Central memory CD8-positive, alpha-beta T cell (primary cell): ENCODE data around the gene PLEKHJ1.

Experiments
- ATAC-seq: fragments of 150-1000 bp; cut with Tn5 transposase; replicated peaks from 2 replicates; pipeline ENCODE4 v1.10.0; 2022; ENCODE audit warnings: mild to moderate bottlenecking, moderate FRiP score, moderate number of reproducible peaks; ENCODE audit not compliant: poor library complexity, severe bottlenecking; ENCODE audit errors: extremely low read depth
- DNase-seq, 2 donors: peaks; one replicate each; pipeline ENCODE4 v3.0.0; 2021; ENCODE audit warnings: low spot score in 2 of 2
- H3K27ac Mint-ChIP-seq: one replicate; pipeline ENCODE4 v1.8.0; 2022; ENCODE audit warnings: low read depth, mild to moderate bottlenecking, moderate library complexity, mixed read lengths
- H3K27me3 Mint-ChIP-seq: one replicate; pipeline ENCODE4 v1.8.0; 2022; ENCODE audit warnings: mixed read lengths
- H3K36me3 Mint-ChIP-seq: one replicate; pipeline ENCODE4 v1.8.0; 2022; ENCODE audit warnings: mild to moderate bottlenecking, moderate library complexity, mixed read lengths; ENCODE audit not compliant: insufficient read depth
- H3K4me1 Mint-ChIP-seq: one replicate; pipeline ENCODE4 v1.8.0; 2022; ENCODE audit warnings: mixed read lengths
- H3K4me3 Mint-ChIP-seq: one replicate; pipeline ENCODE4 v1.8.0; 2022; ENCODE audit warnings: mild to moderate bottlenecking, moderate library complexity, mixed read lengths
- H3K9me3 Mint-ChIP-seq: one replicate; pipeline ENCODE4 v1.8.0; 2022; ENCODE audit warnings: mixed read lengths

Gene PLEKHJ1

GRCh38 chr19:2250766-2251105, 14.6 kb upstream of the PLEKHJ1 start:
- peaks cover 32% of the 10 kb centered on the region for H3K36me3 Mint-ChIP-seq
- no peak for ATAC-seq
- H3K27ac Mint-ChIP-seq: no peak overlapping the region
- H3K4me3 Mint-ChIP-seq: peak overlapping the region; percentile 27
- H3K27me3 Mint-ChIP-seq: no peaks in the 10 kb centered on the region
- H3K9me3 Mint-ChIP-seq: no peaks in the 10 kb centered on the region
- no peak for DNase-seq
- H3K4me1 Mint-ChIP-seq: no peaks in the 10 kb centered on the region

GRCh38 chr19:2249880-2250765, 14.0 kb upstream of the PLEKHJ1 start:
- ATAC-seq (no peak), DNase-seq (no peak)
- H3K27me3 Mint-ChIP-seq: no peaks in the 10 kb centered on the region
- H3K4me1 Mint-ChIP-seq: no peaks in the 10 kb centered on the region
- H3K4me3 Mint-ChIP-seq: peak overlapping the region; percentile 27
- H3K36me3 Mint-ChIP-seq: peaks cover 38% of the 10 kb centered on the region
- H3K9me3 Mint-ChIP-seq: no peaks in the 10 kb centered on the region
- no peak overlapping the region for H3K27ac Mint-ChIP-seq

- H3K9me3 Mint-ChIP-seq: no peaks in the 10 kb centered on the region
- no peaks in the 10 kb centered on the region for H3K27me3 Mint-ChIP-seq
- no peak within 1 kb of the TSS for H3K27ac Mint-ChIP-seq
- peaks cover 46% of the 10 kb centered on the region for H3K36me3 Mint-ChIP-seq
- peak within 1 kb of the TSS; percentile 27 for H3K4me3 Mint-ChIP-seq
- no peak for ATAC-seq
- DNase-seq: no peak
- no peaks in the 10 kb centered on the region for H3K4me1 Mint-ChIP-seq
Measured at GRCh38 chr19:2249010-2249866, 13.1 kb upstream of the PLEKHJ1 start, which contains the start of gene AMH. Gene AMH, plus strand, starts transcription at chr19:2249323. Its CDS starts 10 bp downstream, at chr19:2249333.

- ATAC-seq (no peak), DNase-seq (no peak)
- no peak overlapping the region for H3K4me3 Mint-ChIP-seq
- no peak overlapping the region for H3K27ac Mint-ChIP-seq
- no peaks in the 10 kb centered on the region for H3K27me3 Mint-ChIP-seq
- H3K9me3 Mint-ChIP-seq: no peaks in the 10 kb centered on the region
- H3K4me1 Mint-ChIP-seq: no peaks in the 10 kb centered on the region
- peaks cover 49% of the 10 kb centered on the region for H3K36me3 Mint-ChIP-seq
Measured at GRCh38 chr19:2248136-2249009, 12.2 kb upstream of the PLEKHJ1 start.

GRCh38 chr19:2247433-2248101, 11.4 kb upstream of the PLEKHJ1 start:
- peaks cover 53% of the 10 kb centered on the region for H3K36me3 Mint-ChIP-seq
- H3K27me3 Mint-ChIP-seq: no peaks in the 10 kb centered on the region
- ATAC-seq (no peak), DNase-seq (no peak)
- H3K4me3 Mint-ChIP-seq: no peak overlapping the region
- no peak overlapping the region for H3K27ac Mint-ChIP-seq
- H3K4me1 Mint-ChIP-seq: peaks cover 4% of the 10 kb centered on the region
- H3K9me3 Mint-ChIP-seq: no peaks in the 10 kb centered on the region

- Mint-ChIP-seq H3K4me3 (no peak overlapping the region), H3K36me3 (peaks cover 52% of the 10 kb centered on the region), H3K9me3 (no peaks in the 10 kb centered on the region), H3K27me3 (no peaks in the 10 kb centered on the region), H3K27ac (no peak overlapping the region), H3K4me1 (peaks cover 9% of the 10 kb centered on the region)
- ATAC-seq (no peak), DNase-seq (no peak)
Measured at GRCh38 chr19:2246801-2247361, 10.8 kb upstream of the PLEKHJ1 start.

- no peaks in the 10 kb centered on the region for H3K9me3 Mint-ChIP-seq
- H3K36me3 Mint-ChIP-seq: peaks cover 54% of the 10 kb centered on the region
- no peak overlapping the region for H3K4me3 Mint-ChIP-seq
- peaks cover 16% of the 10 kb centered on the region for H3K4me1 Mint-ChIP-seq
- ATAC-seq: no peak
- no peaks in the 10 kb centered on the region for H3K27me3 Mint-ChIP-seq
- DNase-seq: no peak
- H3K27ac Mint-ChIP-seq: no peak overlapping the region
Measured at GRCh38 chr19:2246014-2246620, 10.0 kb upstream of the PLEKHJ1 start.

- Mint-ChIP-seq H3K27ac (no peak overlapping the region), H3K9me3 (no peaks in the 10 kb centered on the region), H3K4me1 (peaks cover 24% of the 10 kb centered on the region), H3K4me3 (no peak overlapping the region), H3K27me3 (no peaks in the 10 kb centered on the region), H3K36me3 (peaks cover 58% of the 10 kb centered on the region)
- no peak for ATAC-seq
- no peak for DNase-seq
Measured at GRCh38 chr19:2245273-2245672, 9.1 kb upstream of the PLEKHJ1 start.

GRCh38 chr19:2244486-2244885, 8.4 kb upstream of the PLEKHJ1 start:
- H3K4me1 Mint-ChIP-seq: peaks cover 32% of the 10 kb centered on the region
- no peak overlapping the region for H3K27ac Mint-ChIP-seq
- no peak for ATAC-seq

GRCh38 chr19:2244125-2244411, 7.9 kb upstream of the PLEKHJ1 start:
- Mint-ChIP-seq H3K27ac (no peak overlapping the region), H3K4me3 (no peak overlapping the region), H3K36me3 (peaks cover 61% of the 10 kb centered on the region), H3K4me1 (peaks cover 36% of the 10 kb centered on the region), H3K9me3 (no peaks in the 10 kb centered on the region), H3K27me3 (no peaks in the 10 kb centered on the region)
- DNase-seq: no peak
- ATAC-seq: no peak

More at GRCh38 chr19:2244486-2244885, 8.4 kb upstream of the PLEKHJ1 start:
- peaks cover 59% of the 10 kb centered on the region for H3K36me3 Mint-ChIP-seq
- no peaks in the 10 kb centered on the region for H3K27me3 Mint-ChIP-seq
- H3K4me3 Mint-ChIP-seq: no peak overlapping the region
- no peak for DNase-seq
- H3K9me3 Mint-ChIP-seq: no peaks in the 10 kb centered on the region

GRCh38 chr19:2243274-2244124, 7.4 kb upstream of the PLEKHJ1 start:
- H3K36me3 Mint-ChIP-seq: peaks cover 56% of the 10 kb centered on the region
- no peak for ATAC-seq
- no peak overlapping the region for H3K27ac Mint-ChIP-seq
- peak overlapping the region; percentile 20 for H3K4me3 Mint-ChIP-seq
- DNase-seq: no peak
- no peaks in the 10 kb centered on the region for H3K9me3 Mint-ChIP-seq
- peaks cover 42% of the 10 kb centered on the region for H3K4me1 Mint-ChIP-seq
- no peaks in the 10 kb centered on the region for H3K27me3 Mint-ChIP-seq
